Ovary (tissue), 3 donors: ENCODE results near the gene ADM.
A peak's percentile ranks its signal among the peaks of the same experiment; 100 is the strongest.

Experiments
- POLR2A ChIP-seq: fragments of 450-650 bp; IDR thresholded peaks from one replicate; pipeline ENCODE4 v1.6.1; 2017; ENCODE audit warnings: antibody characterized with exemption, mild to moderate bottlenecking, moderate library complexity
- TF ChIP-seq, protein P1 (sequence below), 3 donors: fragments of 450-650 bp in 2 of 3; fragments of 200-600 bp in 1 of 3; IDR thresholded peaks; one replicate each; pipeline versions ENCODE4 v1.5.1 to v1.8.0; 2016 to 2022; ENCODE audit warnings: antibody characterized with exemption in 3 of 3, mild to moderate bottlenecking in 1 of 3
- donor health status: DM: no; HTN: no; CAD: no.

DNA sequence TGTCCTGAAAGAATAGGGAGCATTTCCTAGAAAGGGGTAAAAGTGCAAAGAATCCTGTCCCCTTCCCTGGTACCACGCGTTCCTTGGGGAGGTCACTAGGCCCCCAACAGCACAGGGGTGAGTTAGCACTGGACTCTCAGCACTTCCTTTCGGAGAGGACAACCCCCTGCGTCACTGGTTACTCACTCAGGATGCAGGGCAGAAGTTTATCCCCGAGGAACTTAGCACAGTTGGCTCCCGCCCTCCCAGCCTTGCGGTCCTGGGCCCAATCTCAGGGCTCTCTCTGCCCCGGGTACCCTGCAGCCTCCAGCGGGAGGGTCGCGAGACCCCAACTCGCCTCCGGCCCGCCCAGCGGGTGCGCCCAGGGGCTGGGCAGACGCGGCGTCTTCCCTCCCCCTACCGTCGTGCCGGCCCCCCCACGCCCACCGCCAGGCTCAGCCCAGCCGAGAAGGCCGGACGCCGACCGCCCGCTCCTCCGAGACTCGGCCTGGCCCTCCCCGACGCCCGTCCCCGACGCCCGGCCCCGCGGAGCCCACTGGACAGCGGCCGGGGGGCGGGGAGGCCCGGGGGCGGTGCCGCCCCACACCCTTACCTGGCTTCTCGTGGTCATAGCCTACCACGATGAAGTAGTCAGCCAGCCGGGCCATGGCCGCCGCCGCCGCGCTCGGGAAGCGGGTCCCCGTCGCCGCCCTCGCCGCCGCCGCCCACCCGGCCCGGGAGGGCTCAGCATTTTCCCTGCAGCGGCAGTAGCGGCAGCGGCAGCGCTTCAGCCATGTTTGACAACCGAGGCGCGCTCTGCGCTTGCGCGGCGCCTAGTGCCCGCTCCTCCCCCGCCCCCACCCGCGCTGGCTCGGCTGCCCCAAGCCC is 11.2 kb upstream of the ADM start, which contains the start of gene SBF2:
- TF ChIP-seq, protein P1, sequence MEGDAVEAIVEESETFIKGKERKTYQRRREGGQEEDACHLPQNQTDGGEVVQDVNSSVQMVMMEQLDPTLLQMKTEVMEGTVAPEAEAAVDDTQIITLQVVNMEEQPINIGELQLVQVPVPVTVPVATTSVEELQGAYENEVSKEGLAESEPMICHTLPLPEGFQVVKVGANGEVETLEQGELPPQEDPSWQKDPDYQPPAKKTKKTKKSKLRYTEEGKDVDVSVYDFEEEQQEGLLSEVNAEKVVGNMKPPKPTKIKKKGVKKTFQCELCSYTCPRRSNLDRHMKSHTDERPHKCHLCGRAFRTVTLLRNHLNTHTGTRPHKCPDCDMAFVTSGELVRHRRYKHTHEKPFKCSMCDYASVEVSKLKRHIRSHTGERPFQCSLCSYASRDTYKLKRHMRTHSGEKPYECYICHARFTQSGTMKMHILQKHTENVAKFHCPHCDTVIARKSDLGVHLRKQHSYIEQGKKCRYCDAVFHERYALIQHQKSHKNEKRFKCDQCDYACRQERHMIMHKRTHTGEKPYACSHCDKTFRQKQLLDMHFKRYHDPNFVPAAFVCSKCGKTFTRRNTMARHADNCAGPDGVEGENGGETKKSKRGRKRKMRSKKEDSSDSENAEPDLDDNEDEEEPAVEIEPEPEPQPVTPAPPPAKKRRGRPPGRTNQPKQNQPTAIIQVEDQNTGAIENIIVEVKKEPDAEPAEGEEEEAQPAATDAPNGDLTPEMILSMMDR (IDR thresholded peaks at IDR 0.05): no peak
- peak; percentile 67 for TF ChIP-seq POLR2A
